GM12874 (cell line): Measurements from ENCODE around the gene CYP4B1.

ENCODE experiments used
- CTCF ChIP-seq: IDR thresholded peaks from 2 replicates; pipeline ENCODE4 v1.5.1; 2011; ENCODE audit warnings: low read depth, mild to moderate bottlenecking, control low read depth, low read length, moderate library complexity; ENCODE audit not compliant: insufficient read depth

Gene CYP4B1

GRCh38 chr1:46801323-46802055, 2.6 kb downstream of the CYP4B1 start:
- TF ChIP-seq CTCF: no peak

- TF ChIP-seq CTCF: no peak
Measured at GRCh38 chr1:46802081-46802480, 3.2 kb downstream of the CYP4B1 start.

GRCh38 chr1:46802901-46803574, 4.2 kb downstream of the CYP4B1 start:
- TF ChIP-seq CTCF: no peak

- no peak for TF ChIP-seq CTCF
Measured at GRCh38 chr1:46804027-46804889, 5.4 kb downstream of the CYP4B1 start.

GRCh38 chr1:46804926-46805325, 6.1 kb downstream of the CYP4B1 start:
- no peak for TF ChIP-seq CTCF

GRCh38 chr1:46805755-46806154, 6.9 kb downstream of the CYP4B1 start:
- TF ChIP-seq CTCF: no peak
